Measurements from ENCODE around the gene ERG28. TPM values are rescaled to one million over a fixed set of nuclear protein-coding genes. Genes with fewer than 3 reads are reported as not detected.
"Not testable (repeated sequence)": the region's sequence is repeated elsewhere in the genome, so short reads cannot be mapped to it uniquely, and the experiment has no call there.

The ERG28 gene
- total and polyA plus RNA-seq, 2 donors (not counting 1 experiment from before 2014, with no cell fraction given) = 4.9 to 11.7 TPM

- H3K4me1 ChIP-seq (ENCODE audit: control insufficient read depth in 2 of 2, insufficient read depth in 2 of 2, low read length in 2 of 2) = no peaks in the 10 kb centered on the region
- Mint-ChIP-seq H3K4me1 (peaks cover 4% of the 10 kb centered on the region), H3K27me3 (no peaks in the 10 kb centered on the region), H3K4me3 (no peak overlapping the region), H3K27ac (no peak overlapping the region), H3K9me3 (ENCODE audit: insufficient read depth) (peaks cover 3% of the 10 kb centered on the region)
- H3K9ac ChIP-seq (ENCODE audit: low read length) = no peak overlapping the region
- H3K4me2 ChIP-seq (replicated peaks; ENCODE audit: low read depth, low read length, poor library complexity, severe bottlenecking) = no peak overlapping the region
- H3K27me3 ChIP-seq (replicated peaks in 1 of 4; ENCODE audit: control extremely low read depth in 1 of 4, control insufficient read depth in 3 of 4, insufficient read depth in 4 of 4, low read length in 3 of 4) = no peaks in the 10 kb centered on the region
- H3K9me3 ChIP-seq (ENCODE audit: control extremely low read depth in 1 of 3, control insufficient read depth in 2 of 3, insufficient read depth in 1 of 3, low read length in 2 of 3) = peaks cover 0 to 9% (median 0%) of the 10 kb centered on the region in 3 donors
- WGBS (ENCODE audit: insufficient coverage) = no CpG with 5 or more reads among the region's 1 CpG
- ChIA-PET CTCF (no interaction called here), POLR2A (no interaction called here)
- TF ChIP-seq EZH2 (IDR thresholded peaks at IDR 0.05; ENCODE audit: borderline replicate concordance, insufficient read depth, low read depth, low read length, poor library complexity, severe bottlenecking) (no peak), CTCF (IDR thresholded peaks at IDR 0.05) (no peak)
- peaks cover 3 to 27% of the 10 kb centered on the region in 2 experiments for H3K36me3 ChIP-seq (replicated peaks in 1 of 2; ENCODE audit: control extremely low read depth in 1 of 2, control insufficient read depth in 1 of 2, extremely low read depth in 1 of 2, insufficient read depth in 2 of 2, low read length in 1 of 2)
- H4K20me1 ChIP-seq (ENCODE audit: control insufficient read depth, insufficient read depth, low read length, poor library complexity, severe bottlenecking) = no peaks in the 10 kb centered on the region
- H3K27ac ChIP-seq (ENCODE audit: low read length in 2 of 2) = no peak overlapping the region
- H3K79me2 ChIP-seq (ENCODE audit: control insufficient read depth, insufficient read depth, low read length) = no peaks in the 10 kb centered on the region
- intact Hi-C loops (cut with micrococcal nuclease) = no loop called here
- DNase-seq (no peak), ATAC-seq (ENCODE audit: low read depth) (no peak)
- no peak overlapping the region for H3K4me3 ChIP-seq (ENCODE audit: control extremely low read depth in 1 of 5, extremely low read depth in 1 of 5, insufficient read depth in 1 of 5, low read depth in 2 of 5, low read length in 4 of 5)
- H2AFZ ChIP-seq (ENCODE audit: insufficient read depth, low read depth, low read length, poor library complexity, severe bottlenecking) = no peak overlapping the region
These were observed 36.7 kb upstream of the ERG28 start for GRCh38 chr14:75697386-75697785.

- intact Hi-C loops (cut with micrococcal nuclease); H3K4me2 ChIP-seq (replicated peaks; ENCODE audit: low read depth, low read length, poor library complexity, severe bottlenecking); H3K4me3 Mint-ChIP-seq; H3K9me3 Mint-ChIP-seq (ENCODE audit: insufficient read depth); H3K4me1 Mint-ChIP-seq; H3K9ac ChIP-seq (ENCODE audit: low read length); ATAC-seq (ENCODE audit: low read depth); H3K9me3 ChIP-seq (ENCODE audit: control extremely low read depth in 1 of 3, control insufficient read depth in 2 of 3, insufficient read depth in 1 of 3, low read length in 2 of 3); H3K4me3 ChIP-seq (ENCODE audit: control extremely low read depth in 1 of 5, extremely low read depth in 1 of 5, insufficient read depth in 1 of 5, low read depth in 2 of 5, low read length in 4 of 5); CTCF ChIA-PET; H3K27ac ChIP-seq (ENCODE audit: low read length in 2 of 2); POLR2A ChIA-PET; H3K4me1 ChIP-seq (ENCODE audit: control insufficient read depth in 2 of 2, insufficient read depth in 2 of 2, low read length in 2 of 2); H2AFZ ChIP-seq (ENCODE audit: insufficient read depth, low read depth, low read length, poor library complexity, severe bottlenecking); H3K27me3 Mint-ChIP-seq; H3K27ac Mint-ChIP-seq; DNase-seq; H3K27me3 ChIP-seq (replicated peaks in 1 of 4; ENCODE audit: control extremely low read depth in 1 of 4, control insufficient read depth in 3 of 4, insufficient read depth in 4 of 4, low read length in 3 of 4); H4K20me1 ChIP-seq (ENCODE audit: control insufficient read depth, insufficient read depth, low read length, poor library complexity, severe bottlenecking); H3K79me2 ChIP-seq (ENCODE audit: control insufficient read depth, insufficient read depth, low read length): not testable (repeated sequence)
- peaks cover 9 to 27% of the 10 kb centered on the region in 2 experiments for H3K36me3 ChIP-seq (replicated peaks in 1 of 2; ENCODE audit: control extremely low read depth in 1 of 2, control insufficient read depth in 1 of 2, extremely low read depth in 1 of 2, insufficient read depth in 2 of 2, low read length in 1 of 2)
- 98% methylated on average over 5 of the region's 6 CpGs for WGBS (ENCODE audit: insufficient coverage)
These were observed 34.3 kb upstream of the ERG28 start for GRCh38 chr14:75695025-75695424.
